Sigmoid colon (tissue), 7 donors: ENCODE results near the gene KDELR3. TPM values are rescaled to one million over a fixed set of nuclear protein-coding genes. Genes with fewer than 3 reads are reported as not detected.

Source experiments
- DNase-seq: peaks from one replicate; pipeline ENCODE4 v3.0.0-alpha.2; 2019
- H3K27ac ChIP-seq, 4 donors: fragments of 200-600 bp; sonication (generic); one replicate each; pipeline ENCODE4 v1.5.1; 2016 to 2019; ENCODE audit warnings: mild to moderate bottlenecking in 1 of 4
- H3K27me3 ChIP-seq, 3 donors: fragments of 200-600 bp; sonication (generic); one replicate each; pipeline ENCODE4 v1.5.1; 2019; ENCODE audit warnings: mild to moderate bottlenecking in 1 of 3
- H3K36me3 ChIP-seq, 4 donors: fragments of 200-600 bp; sonication (generic); one replicate each; pipeline ENCODE4 v1.5.1; 2016 to 2019
- H3K4me1 ChIP-seq, 4 donors: fragments of 200-600 bp; sonication (generic); one replicate each; pipeline ENCODE4 v1.5.1; 2017 to 2019
- H3K4me3 ChIP-seq, 4 donors: fragments of 200-600 bp; sonication (generic); one replicate each; pipeline ENCODE4 v1.5.1; 2017 to 2019; ENCODE audit warnings: mild to moderate bottlenecking in 2 of 4, moderate library complexity in 1 of 4
- H3K9me3 ChIP-seq, 4 donors: fragments of 200-600 bp in 3 of 4; sonication (generic) in 3 of 4; one replicate each; pipeline versions ENCODE4 v1.5.1 to v1.6.1; 2013 to 2019
- EP300 ChIP-seq, 4 donors: sonication (generic); formaldehyde crosslinking; IDR thresholded peaks; one replicate each; pipeline ENCODE4 v1.6.1; 2017; ENCODE audit warnings: antibody characterized with exemption in 4 of 4
- POLR2A ChIP-seq, 2 donors: fragments of 450-650 bp; IDR thresholded peaks; one replicate each; pipeline ENCODE4 v1.6.1; 2016; ENCODE audit warnings: antibody characterized with exemption in 2 of 2, mild to moderate bottlenecking in 2 of 2, moderate library complexity in 2 of 2
- POLR2AphosphoS5 ChIP-seq, 4 donors: sonication (generic); formaldehyde crosslinking; IDR thresholded peaks; one replicate each; pipeline ENCODE4 v1.6.1; 2017; ENCODE audit warnings: antibody characterized with exemption in 4 of 4
- WGBS, 2 donors: extraction: QIAGEN DNeasy Blood & Tissue Kit; methylation state at CpG; one replicate each; pipeline ENCODE4 v1.1.7; 2013; 5-methylcytosine and 5-hydroxymethylcytosine counted together
- intact Hi-C: fragments of 100-400 bp; cut with DNase I; formaldehyde crosslinking; loops from one replicate; pipeline ENCODE4 v1.15.1; 2023
- polyA plus RNA-seq, 3 donors: library from polyadenylated mRNA; stranded (reverse); fragments of 200-250 nt; gene quantifications; one replicate each; pipeline ENCODE4 v1.2.3, GENCODE V29; 2013
- total RNA-seq, 4 donors: library from RNA; depleted of rRNA; stranded (reverse); fragments of >200 nt; gene quantifications; one replicate each; pipeline ENCODE4 v1.1.0, GENCODE V29; 2016
- TF ChIP-seq, protein P1 (sequence below), 4 experiments: fragments of 450-650 bp in 3 of 4; fragments of 200-600 bp in 1 of 4; IDR thresholded peaks; one replicate each; pipeline ENCODE4 v1.5.1; 2016 to 2019; ENCODE audit warnings: antibody characterized with exemption in 4 of 4, mild to moderate bottlenecking in 3 of 4, moderate library complexity in 2 of 4
- donor health status: healthy with polysubstance abuse.
- donor health status: Bipolar disorder and iron deficiency.
- donor health status: healthy.

Gene KDELR3
- total and polyA plus RNA-seq, 7 donors, result 2.5 to 14.3 (median 5.5) TPM

GRCh38 chr22:38485783-38486182 lies 17.9 kb downstream of the KDELR3 start:
- Histone ChIP-seq H3K4me3 (no peak overlapping the region), H3K27ac (peak overlapping the region in 1 of 4 donors; percentile 17), H3K27me3 (no peaks in the 10 kb centered on the region), H3K9me3 (no peaks in the 10 kb centered on the region), H3K36me3 (peaks cover 35 to 100% (median 81%) of the 10 kb centered on the region in 4 donors), H3K4me1 (peaks cover 0 to 10% (median 6%) of the 10 kb centered on the region in 4 donors)
- no peak for DNase-seq
- intact Hi-C loops, result no loop called here
- TF ChIP-seq POLR2AphosphoS5 (IDR thresholded peaks at IDR 0.05), result peak in 2 of 4 donors; percentile 14 to 35
- TF ChIP-seq EP300 (IDR thresholded peaks at IDR 0.05), result no peak
- WGBS, 2 donors, result 75 to 76% methylated on average over 5 of the region's 5 CpGs

- H3K36me3 ChIP-seq, result peaks cover 39 to 100% (median 91%) of the 10 kb centered on the region in 4 donors
- WGBS, 2 donors, result 87 to 92% methylated on average over 6 of the region's 6 CpGs
- H3K4me3 ChIP-seq, result no peak overlapping the region
- TF ChIP-seq POLR2AphosphoS5 (IDR thresholded peaks at IDR 0.05), result no peak
- no peak for TF ChIP-seq EP300 (IDR thresholded peaks at IDR 0.05)
- TF ChIP-seq POLR2A (IDR thresholded peaks at IDR 0.05), result no peak
- TF ChIP-seq, protein P1, sequence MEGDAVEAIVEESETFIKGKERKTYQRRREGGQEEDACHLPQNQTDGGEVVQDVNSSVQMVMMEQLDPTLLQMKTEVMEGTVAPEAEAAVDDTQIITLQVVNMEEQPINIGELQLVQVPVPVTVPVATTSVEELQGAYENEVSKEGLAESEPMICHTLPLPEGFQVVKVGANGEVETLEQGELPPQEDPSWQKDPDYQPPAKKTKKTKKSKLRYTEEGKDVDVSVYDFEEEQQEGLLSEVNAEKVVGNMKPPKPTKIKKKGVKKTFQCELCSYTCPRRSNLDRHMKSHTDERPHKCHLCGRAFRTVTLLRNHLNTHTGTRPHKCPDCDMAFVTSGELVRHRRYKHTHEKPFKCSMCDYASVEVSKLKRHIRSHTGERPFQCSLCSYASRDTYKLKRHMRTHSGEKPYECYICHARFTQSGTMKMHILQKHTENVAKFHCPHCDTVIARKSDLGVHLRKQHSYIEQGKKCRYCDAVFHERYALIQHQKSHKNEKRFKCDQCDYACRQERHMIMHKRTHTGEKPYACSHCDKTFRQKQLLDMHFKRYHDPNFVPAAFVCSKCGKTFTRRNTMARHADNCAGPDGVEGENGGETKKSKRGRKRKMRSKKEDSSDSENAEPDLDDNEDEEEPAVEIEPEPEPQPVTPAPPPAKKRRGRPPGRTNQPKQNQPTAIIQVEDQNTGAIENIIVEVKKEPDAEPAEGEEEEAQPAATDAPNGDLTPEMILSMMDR (IDR thresholded peaks at IDR 0.05), result no peak
- H3K4me1 ChIP-seq, result peaks cover 0 to 23% (median 19%) of the 10 kb centered on the region in 4 donors
- peak overlapping the region in 1 of 4 donors; percentile 13 for H3K27ac ChIP-seq
- no peaks in the 10 kb centered on the region for H3K27me3 ChIP-seq
- DNase-seq, result no peak
- intact Hi-C loops, result no loop called here
- no peaks in the 10 kb centered on the region for H3K9me3 ChIP-seq
Observed at GRCh38 chr22:38487946-38488345, 20.1 kb downstream of the KDELR3 start.

DNA sequence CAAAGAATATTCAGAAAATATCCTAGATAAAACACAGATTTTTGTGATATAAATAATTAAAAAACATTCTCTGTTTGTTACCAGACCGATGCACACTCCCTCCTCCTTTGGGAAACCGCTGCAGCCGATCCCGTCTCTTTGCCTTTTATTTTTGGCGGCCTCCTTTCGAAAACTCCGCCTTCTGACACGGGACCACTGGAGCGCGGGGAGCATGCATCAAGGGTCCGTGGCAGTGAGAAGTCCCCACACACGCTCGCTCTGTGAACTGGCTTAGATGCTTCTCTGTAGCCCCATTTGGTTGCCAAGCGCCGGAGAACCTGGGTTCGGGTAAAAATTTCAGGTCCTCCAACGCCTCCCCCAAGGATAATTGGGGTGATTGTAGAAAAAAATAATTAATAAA lies 21.2 kb downstream of the KDELR3 start:
- Histone ChIP-seq H3K27ac (peak overlapping the region in 1 of 4 donors; percentile 72), H3K4me3 (no peak overlapping the region), H3K27me3 (no peaks in the 10 kb centered on the region), H3K4me1 (peaks cover 0 to 23% (median 19%) of the 10 kb centered on the region in 4 donors), H3K9me3 (no peaks in the 10 kb centered on the region), H3K36me3 (peaks cover 51 to 100% (median 92%) of the 10 kb centered on the region in 4 donors)
- TF ChIP-seq POLR2AphosphoS5 (IDR thresholded peaks at IDR 0.05) (no peak), EP300 (IDR thresholded peaks at IDR 0.05) (no peak), POLR2A (IDR thresholded peaks at IDR 0.05) (no peak)
- TF ChIP-seq, protein P1 (IDR thresholded peaks at IDR 0.05), result no peak
- DNase-seq, result no peak
- WGBS, 2 donors, result 95 to 96% methylated on average over 17 of the region's 17 CpGs
- intact Hi-C loops, result no loop called here

- no peak overlapping the region for H3K4me3 ChIP-seq
- 89 to 90% methylated on average over 7 of the region's 7 CpGs for WGBS, 2 donors
- H3K9me3 ChIP-seq, result no peaks in the 10 kb centered on the region
- intact Hi-C loops, result no loop called here
- H3K36me3 ChIP-seq, result peaks cover 56 to 100% (median 92%) of the 10 kb centered on the region in 4 donors
- H3K27ac ChIP-seq, result peak overlapping the region; percentile 59 to 78 (median 69)
- DNase-seq, result no peak
- no peaks in the 10 kb centered on the region for H3K27me3 ChIP-seq
- peaks cover 0 to 23% (median 19%) of the 10 kb centered on the region in 4 donors for H3K4me1 ChIP-seq
- TF ChIP-seq EP300 (IDR thresholded peaks at IDR 0.05), result no peak
- TF ChIP-seq POLR2AphosphoS5 (IDR thresholded peaks at IDR 0.05), result peak in 1 of 4 donors; percentile 34
Observed at GRCh38 chr22:38489561-38490145, 21.8 kb downstream of the KDELR3 start.

DNA sequence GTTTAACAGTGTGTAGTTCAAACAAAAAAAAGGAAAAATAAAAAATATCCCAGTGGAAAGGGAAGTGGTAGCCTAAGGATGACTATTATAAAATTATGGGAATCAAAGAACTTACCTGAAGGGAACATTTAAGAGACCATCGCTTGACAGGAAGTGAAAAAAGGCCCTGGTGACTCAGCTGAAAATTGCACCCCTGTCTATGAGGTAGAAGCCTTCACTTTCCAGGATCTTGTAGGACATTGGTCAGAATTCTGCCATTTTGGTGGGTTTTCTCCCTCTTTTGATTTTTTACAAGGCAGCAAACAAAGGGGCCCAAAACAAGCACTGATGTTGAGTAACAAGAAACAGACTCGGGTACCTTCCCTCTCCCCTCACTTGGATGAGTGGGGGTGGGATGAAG lies 22.6 kb downstream of the KDELR3 start:
- Histone ChIP-seq H3K4me1 (peaks cover 0 to 23% (median 19%) of the 10 kb centered on the region in 4 donors), H3K4me3 (no peak overlapping the region), H3K9me3 (no peaks in the 10 kb centered on the region), H3K27me3 (no peaks in the 10 kb centered on the region), H3K36me3 (peaks cover 61 to 100% (median 93%) of the 10 kb centered on the region in 4 donors), H3K27ac (peak overlapping the region; percentile 59 to 78 (median 69))
- intact Hi-C loops, result no loop called here
- no peak for DNase-seq
- 52 to 56% methylated on average over 2 of the region's 2 CpGs for WGBS, 2 donors
- no peak for TF ChIP-seq POLR2A (IDR thresholded peaks at IDR 0.05)
- TF ChIP-seq POLR2AphosphoS5 (IDR thresholded peaks at IDR 0.05), result no peak
- TF ChIP-seq, protein P1 (IDR thresholded peaks at IDR 0.05), result no peak
- no peak for TF ChIP-seq EP300 (IDR thresholded peaks at IDR 0.05)
